ENCODE results near the gene MSGN1. TPM values are rescaled to one million over a fixed set of nuclear protein-coding genes. Genes with fewer than 3 reads are reported as not detected.
A peak's percentile ranks its signal among the peaks of the same experiment; 100 is the strongest.

Gene MSGN1
- total RNA-seq, 1 donor from 2014 or later: not detected

DNA sequence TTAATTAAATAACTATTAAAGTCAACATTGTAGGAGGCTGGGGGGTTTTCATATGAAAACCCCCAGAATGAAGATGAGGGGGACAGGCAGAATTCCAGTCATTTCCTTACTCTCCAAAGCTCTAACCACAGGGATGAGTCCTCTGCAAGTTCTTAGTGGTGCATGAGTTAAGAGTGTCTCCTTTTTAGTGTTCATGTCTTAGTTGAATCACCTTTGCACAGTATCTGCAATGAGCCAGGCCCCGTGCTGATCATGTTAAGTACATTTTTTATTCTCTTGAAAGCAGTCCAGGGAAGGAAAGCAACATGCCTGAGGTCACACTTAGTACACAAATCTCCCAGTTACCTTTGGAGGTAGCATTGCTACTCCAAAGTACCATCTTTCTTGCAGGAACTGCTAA is 25.7 kb upstream of the MSGN1 start:
- Mint-ChIP-seq H3K27ac (ENCODE audit: unreplicated experiment) (no peak overlapping the region), H3K4me3 (ENCODE audit: unreplicated experiment) (no peak overlapping the region), H3K9me3 (ENCODE audit: unreplicated experiment) (no peaks in the 10 kb centered on the region), H3K27me3 (ENCODE audit: low read depth, unreplicated experiment) (no peaks in the 10 kb centered on the region), H3K4me1 (ENCODE audit: low read depth, unreplicated experiment) (peaks cover 30% of the 10 kb centered on the region), H3K36me3 (ENCODE audit: low read depth, unreplicated experiment) (no peaks in the 10 kb centered on the region)
- H3K9me3 ChIP-seq (ENCODE audit: insufficient read depth, low read depth, low read length): no peaks in the 10 kb centered on the region
- no peaks in the 10 kb centered on the region for H3K79me2 ChIP-seq (ENCODE audit: insufficient read depth, low read length)
- no peak for TF ChIP-seq EZH2 (IDR thresholded peaks at IDR 0.05; ENCODE audit: insufficient read depth, low read length)
- TF ChIP-seq, protein P1, sequence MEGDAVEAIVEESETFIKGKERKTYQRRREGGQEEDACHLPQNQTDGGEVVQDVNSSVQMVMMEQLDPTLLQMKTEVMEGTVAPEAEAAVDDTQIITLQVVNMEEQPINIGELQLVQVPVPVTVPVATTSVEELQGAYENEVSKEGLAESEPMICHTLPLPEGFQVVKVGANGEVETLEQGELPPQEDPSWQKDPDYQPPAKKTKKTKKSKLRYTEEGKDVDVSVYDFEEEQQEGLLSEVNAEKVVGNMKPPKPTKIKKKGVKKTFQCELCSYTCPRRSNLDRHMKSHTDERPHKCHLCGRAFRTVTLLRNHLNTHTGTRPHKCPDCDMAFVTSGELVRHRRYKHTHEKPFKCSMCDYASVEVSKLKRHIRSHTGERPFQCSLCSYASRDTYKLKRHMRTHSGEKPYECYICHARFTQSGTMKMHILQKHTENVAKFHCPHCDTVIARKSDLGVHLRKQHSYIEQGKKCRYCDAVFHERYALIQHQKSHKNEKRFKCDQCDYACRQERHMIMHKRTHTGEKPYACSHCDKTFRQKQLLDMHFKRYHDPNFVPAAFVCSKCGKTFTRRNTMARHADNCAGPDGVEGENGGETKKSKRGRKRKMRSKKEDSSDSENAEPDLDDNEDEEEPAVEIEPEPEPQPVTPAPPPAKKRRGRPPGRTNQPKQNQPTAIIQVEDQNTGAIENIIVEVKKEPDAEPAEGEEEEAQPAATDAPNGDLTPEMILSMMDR (IDR thresholded peaks at IDR 0.05; ENCODE audit: insufficient read depth, low read depth, low read length): no peak
- no peak overlapping the region for H3K27ac ChIP-seq (ENCODE audit: low read depth, low read length)
- H3K36me3 ChIP-seq (ENCODE audit: insufficient read depth, low read length): no peaks in the 10 kb centered on the region
- H3K4me3 ChIP-seq (ENCODE audit: insufficient read depth, low read depth, low read length): no peak overlapping the region
- H3K4me2 ChIP-seq (ENCODE audit: low read length): no peak overlapping the region
- no peak for FAIRE-seq
- H4K20me1 ChIP-seq (ENCODE audit: insufficient read depth, low read length): no peaks in the 10 kb centered on the region
- H3K4me1 ChIP-seq (ENCODE audit: insufficient read depth, low read length): no peaks in the 10 kb centered on the region
- H3K9ac ChIP-seq (ENCODE audit: low read length): no peak overlapping the region
- no peak for DNase-seq (ENCODE audit: low read depth)
- no peaks in the 10 kb centered on the region for H3K27me3 ChIP-seq (ENCODE audit: insufficient read depth, low read length)
- no peak overlapping the region for H2AFZ ChIP-seq (ENCODE audit: low read depth, low read length)

DNA sequence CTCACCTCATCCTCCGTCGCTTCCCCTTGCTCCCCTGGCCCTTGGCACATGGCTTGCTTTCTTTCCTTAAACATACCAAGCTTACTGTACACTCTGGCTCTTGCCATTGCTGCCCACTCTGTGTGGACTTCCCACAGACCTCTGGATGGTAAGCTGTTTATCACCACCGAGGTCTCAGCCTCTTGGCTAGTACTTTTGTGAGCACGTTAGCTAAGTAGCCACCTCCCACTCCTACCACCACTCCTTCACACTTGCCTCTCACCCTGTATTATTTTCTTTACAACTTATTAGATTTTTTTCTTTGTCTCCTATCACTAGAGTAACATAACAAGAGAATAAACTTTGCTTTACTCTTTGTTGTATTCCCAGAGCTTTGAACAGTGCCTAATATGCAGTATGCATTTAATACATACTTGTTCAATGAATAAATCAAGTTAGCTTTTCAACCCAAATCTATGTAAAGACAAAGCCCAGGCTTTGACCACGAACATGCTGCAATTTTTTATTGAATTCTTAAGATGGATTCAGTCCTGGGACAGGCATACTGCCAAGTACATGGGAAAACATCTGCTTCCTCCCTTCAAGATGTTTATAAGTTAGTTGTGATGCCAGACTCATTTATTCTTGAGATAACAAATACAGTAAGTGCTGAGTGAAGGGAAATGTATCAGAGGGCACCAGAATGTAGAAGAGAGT is 25.0 kb upstream of the MSGN1 start:
- Histone ChIP-seq H3K27me3 (ENCODE audit: insufficient read depth, low read length) (no peaks in the 10 kb centered on the region), H2AFZ (ENCODE audit: low read depth, low read length) (no peak overlapping the region), H4K20me1 (ENCODE audit: insufficient read depth, low read length) (no peaks in the 10 kb centered on the region), H3K4me1 (ENCODE audit: insufficient read depth, low read length) (no peaks in the 10 kb centered on the region), H3K4me2 (ENCODE audit: low read length) (no peak overlapping the region), H3K9me3 (ENCODE audit: insufficient read depth, low read depth, low read length) (no peaks in the 10 kb centered on the region), H3K36me3 (ENCODE audit: insufficient read depth, low read length) (no peaks in the 10 kb centered on the region), H3K9ac (ENCODE audit: low read length) (no peak overlapping the region), H3K4me3 (ENCODE audit: insufficient read depth, low read depth, low read length) (no peak overlapping the region), H3K79me2 (ENCODE audit: insufficient read depth, low read length) (no peaks in the 10 kb centered on the region), H3K27ac (ENCODE audit: low read depth, low read length) (no peak overlapping the region)
- Mint-ChIP-seq H3K9me3 (ENCODE audit: unreplicated experiment) (no peaks in the 10 kb centered on the region), H3K36me3 (ENCODE audit: low read depth, unreplicated experiment) (no peaks in the 10 kb centered on the region), H3K4me3 (ENCODE audit: unreplicated experiment) (no peak overlapping the region), H3K4me1 (ENCODE audit: low read depth, unreplicated experiment) (peaks cover 30% of the 10 kb centered on the region), H3K27me3 (ENCODE audit: low read depth, unreplicated experiment) (no peaks in the 10 kb centered on the region), H3K27ac (ENCODE audit: unreplicated experiment) (peak overlapping the region; percentile 23)
- DNase-seq (ENCODE audit: low read depth): peak; percentile 80
- no peak for FAIRE-seq
- no peak for TF ChIP-seq EZH2 (IDR thresholded peaks at IDR 0.05; ENCODE audit: insufficient read depth, low read length)
- TF ChIP-seq, protein P1 (IDR thresholded peaks at IDR 0.05; ENCODE audit: insufficient read depth, low read depth, low read length): no peak

DNA sequence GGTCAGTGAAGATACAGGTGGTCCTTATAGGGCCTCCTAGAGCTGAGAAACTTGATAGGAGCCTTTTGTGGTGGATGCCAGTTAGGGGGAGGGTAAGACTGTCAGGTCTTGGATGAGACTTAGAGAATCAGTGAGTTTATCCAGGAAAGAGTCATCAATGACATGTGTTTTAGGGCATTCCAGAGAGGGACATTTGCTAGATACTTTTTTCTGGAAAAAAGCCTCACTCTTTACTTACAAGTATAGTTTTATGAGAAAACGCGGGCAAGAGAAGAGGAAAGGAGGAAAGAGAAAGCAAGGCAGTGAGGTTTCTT is 24.5 kb upstream of the MSGN1 start:
- Histone ChIP-seq H3K9ac (ENCODE audit: low read length) (no peak overlapping the region), H3K79me2 (ENCODE audit: insufficient read depth, low read length) (no peaks in the 10 kb centered on the region), H4K20me1 (ENCODE audit: insufficient read depth, low read length) (no peaks in the 10 kb centered on the region), H3K27me3 (ENCODE audit: insufficient read depth, low read length) (no peaks in the 10 kb centered on the region), H2AFZ (ENCODE audit: low read depth, low read length) (no peak overlapping the region), H3K4me3 (ENCODE audit: insufficient read depth, low read depth, low read length) (no peak overlapping the region), H3K9me3 (ENCODE audit: insufficient read depth, low read depth, low read length) (no peaks in the 10 kb centered on the region), H3K4me2 (ENCODE audit: low read length) (no peak overlapping the region), H3K36me3 (ENCODE audit: insufficient read depth, low read length) (no peaks in the 10 kb centered on the region), H3K27ac (ENCODE audit: low read depth, low read length) (no peak overlapping the region), H3K4me1 (ENCODE audit: insufficient read depth, low read length) (no peaks in the 10 kb centered on the region)
- DNase-seq (ENCODE audit: low read depth) (no peak), FAIRE-seq (no peak)
- no peak overlapping the region for H3K4me3 Mint-ChIP-seq (ENCODE audit: unreplicated experiment)
- TF ChIP-seq, protein P1 (IDR thresholded peaks at IDR 0.05; ENCODE audit: insufficient read depth, low read depth, low read length): no peak
- no peak for TF ChIP-seq EZH2 (IDR thresholded peaks at IDR 0.05; ENCODE audit: insufficient read depth, low read length)
- H3K9me3 Mint-ChIP-seq (ENCODE audit: unreplicated experiment): no peaks in the 10 kb centered on the region
- H3K27ac Mint-ChIP-seq (ENCODE audit: unreplicated experiment): no peak overlapping the region
- H3K27me3 Mint-ChIP-seq (ENCODE audit: low read depth, unreplicated experiment): no peaks in the 10 kb centered on the region
- H3K36me3 Mint-ChIP-seq (ENCODE audit: low read depth, unreplicated experiment): no peaks in the 10 kb centered on the region
- H3K4me1 Mint-ChIP-seq (ENCODE audit: low read depth, unreplicated experiment): peaks cover 30% of the 10 kb centered on the region

Data from astrocyte (in vitro differentiated cells and primary cell).